B cell (primary cell): ENCODE results near the gene RTF2.
"Not testable (repeated sequence)": the region's sequence is repeated elsewhere in the genome, so short reads cannot be mapped to it uniquely, and the experiment has no call there.

ENCODE experiments used
- CTCF ChIP-seq: fragments of 200-600 bp; IDR thresholded peaks from one replicate; pipeline ENCODE4 v1.8.0; 2022; ENCODE audit warnings: antibody characterized with exemption, mild to moderate bottlenecking
- EZH2 ChIP-seq: IDR thresholded peaks from 2 replicates; pipeline ENCODE4 v1.6.1; 2012; ENCODE audit warnings: borderline replicate concordance, low read depth, mild to moderate bottlenecking, moderate library complexity, low read length; ENCODE audit not compliant: insufficient read depth, poor library complexity, severe bottlenecking

DNA sequence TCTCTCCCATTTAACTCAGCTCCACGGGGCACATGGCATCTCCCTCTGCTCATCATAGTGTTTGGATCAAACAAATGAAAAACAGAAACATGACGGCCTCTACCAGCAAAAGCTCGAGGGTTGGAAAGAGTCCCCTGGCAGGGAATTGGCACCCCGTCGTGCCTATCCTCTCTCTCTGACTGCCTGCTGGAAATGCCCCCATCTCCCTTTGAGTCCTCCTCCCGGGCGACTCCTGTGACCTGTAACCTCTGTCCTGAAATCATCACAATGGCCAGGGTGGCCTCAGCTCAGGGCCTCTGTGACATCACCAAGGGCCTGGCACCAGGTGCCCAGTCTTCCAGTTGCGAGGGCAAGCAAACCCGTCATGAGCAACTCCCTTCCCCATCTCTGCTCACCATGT, 64.5 kb downstream of the RTF2 start, which contains the start of gene FAM209B:
- TF ChIP-seq CTCF, EZH2: not testable (repeated sequence)
